Measurements from ENCODE around the gene ZMYM2.
"Not testable (repeated sequence)": the region's sequence is repeated elsewhere in the genome, so short reads cannot be mapped to it uniquely, and the experiment has no call there.

Gene ZMYM2

GRCh38 chr13:19984430-19985218 is 26.1 kb downstream of the ZMYM2 start:
- no peak for DNase-seq

GRCh38 chr13:19985219-19985556 is 26.7 kb downstream of the ZMYM2 start:
- DNase-seq = no peak

- no peak for DNase-seq
These were observed 33.0 kb downstream of the ZMYM2 start for GRCh38 chr13:19991531-19991930.

GRCh38 chr13:19993024-19993423 is 34.5 kb downstream of the ZMYM2 start:
- no peak for DNase-seq

GRCh38 chr13:19998960-19999359 is 40.4 kb downstream of the ZMYM2 start:
- no peak for DNase-seq

GRCh38 chr13:20000062-20000552 is 41.6 kb downstream of the ZMYM2 start:
- DNase-seq = no peak

- DNase-seq = no peak
These were observed 43.1 kb downstream of the ZMYM2 start for GRCh38 chr13:20001366-20002190.

- no peak for DNase-seq
These were observed 44.3 kb downstream of the ZMYM2 start for GRCh38 chr13:20002787-20003186.

- no peak for DNase-seq
These were observed 47.7 kb downstream of the ZMYM2 start for GRCh38 chr13:20006206-20006605.

GRCh38 chr13:20015763-20016162 is 57.2 kb downstream of the ZMYM2 start:
- no peak for DNase-seq

- no peak for DNase-seq
These were observed 58.3 kb downstream of the ZMYM2 start for GRCh38 chr13:20016649-20017364.

GRCh38 chr13:20017365-20017711 is 58.8 kb downstream of the ZMYM2 start:
- no peak for DNase-seq

GRCh38 chr13:20019043-20019442 is 60.5 kb downstream of the ZMYM2 start:
- DNase-seq = no peak

- no peak for DNase-seq
These were observed 66.2 kb downstream of the ZMYM2 start for GRCh38 chr13:20024702-20025101.

- DNase-seq = no peak
These were observed 70.4 kb downstream of the ZMYM2 start for GRCh38 chr13:20028953-20029352.

- DNase-seq = no peak
These were observed 75.0 kb downstream of the ZMYM2 start for GRCh38 chr13:20033486-20033885.

- no peak for DNase-seq
These were observed 76.6 kb downstream of the ZMYM2 start for GRCh38 chr13:20035130-20035529.

GRCh38 chr13:20037908-20038307 is 79.4 kb downstream of the ZMYM2 start:
- no peak for DNase-seq

GRCh38 chr13:20042603-20043002 is 84.1 kb downstream of the ZMYM2 start:
- DNase-seq = not testable (repeated sequence)

GRCh38 chr13:20043207-20043925 is 84.8 kb downstream of the ZMYM2 start:
- DNase-seq = no peak

GRCh38 chr13:20044086-20044485 is 85.6 kb downstream of the ZMYM2 start:
- DNase-seq = no peak

- DNase-seq = no peak
These were observed 87.5 kb downstream of the ZMYM2 start for GRCh38 chr13:20045950-20046548.

All from T1000 (cell line).